ENCODE results near the gene FKBP14.

DNA sequence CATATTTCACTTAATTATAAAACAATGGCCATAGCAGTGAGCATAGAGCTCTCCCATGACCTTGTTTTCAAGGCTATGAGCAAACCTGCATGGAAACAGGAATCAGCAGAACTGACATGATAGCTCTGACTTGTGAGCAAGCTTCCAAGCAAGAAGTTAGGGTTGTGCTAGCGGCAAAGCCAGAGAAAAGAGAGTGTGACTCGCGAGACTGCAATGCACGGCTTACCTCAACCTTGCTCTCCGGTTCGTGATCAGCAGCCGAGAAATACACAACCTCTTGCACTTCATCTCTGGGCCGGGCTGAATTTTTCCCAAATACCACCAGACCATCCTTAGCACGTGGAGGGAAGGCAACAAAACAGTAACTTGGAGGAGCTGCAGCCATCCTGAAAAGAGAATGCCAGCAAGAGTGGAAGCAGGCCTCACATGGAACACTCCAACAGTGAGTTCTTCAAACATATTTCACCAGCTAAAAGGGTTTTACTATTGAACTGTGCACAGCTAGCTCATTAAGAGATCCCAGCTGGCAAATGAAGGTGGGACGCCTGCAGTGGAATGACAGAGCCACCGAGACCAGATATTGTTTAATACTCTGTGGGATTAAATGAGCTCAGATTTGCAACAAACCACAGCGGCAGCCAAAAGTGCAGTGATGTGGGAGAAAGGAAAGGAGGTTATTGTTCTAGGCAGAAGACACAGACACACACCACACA is 57.7 kb downstream of the FKBP14 start:
- TF ChIP-seq, protein P1, sequence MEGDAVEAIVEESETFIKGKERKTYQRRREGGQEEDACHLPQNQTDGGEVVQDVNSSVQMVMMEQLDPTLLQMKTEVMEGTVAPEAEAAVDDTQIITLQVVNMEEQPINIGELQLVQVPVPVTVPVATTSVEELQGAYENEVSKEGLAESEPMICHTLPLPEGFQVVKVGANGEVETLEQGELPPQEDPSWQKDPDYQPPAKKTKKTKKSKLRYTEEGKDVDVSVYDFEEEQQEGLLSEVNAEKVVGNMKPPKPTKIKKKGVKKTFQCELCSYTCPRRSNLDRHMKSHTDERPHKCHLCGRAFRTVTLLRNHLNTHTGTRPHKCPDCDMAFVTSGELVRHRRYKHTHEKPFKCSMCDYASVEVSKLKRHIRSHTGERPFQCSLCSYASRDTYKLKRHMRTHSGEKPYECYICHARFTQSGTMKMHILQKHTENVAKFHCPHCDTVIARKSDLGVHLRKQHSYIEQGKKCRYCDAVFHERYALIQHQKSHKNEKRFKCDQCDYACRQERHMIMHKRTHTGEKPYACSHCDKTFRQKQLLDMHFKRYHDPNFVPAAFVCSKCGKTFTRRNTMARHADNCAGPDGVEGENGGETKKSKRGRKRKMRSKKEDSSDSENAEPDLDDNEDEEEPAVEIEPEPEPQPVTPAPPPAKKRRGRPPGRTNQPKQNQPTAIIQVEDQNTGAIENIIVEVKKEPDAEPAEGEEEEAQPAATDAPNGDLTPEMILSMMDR (IDR thresholded peaks at IDR 0.05), result no peak
- TF ChIP-seq POLR2A (IDR thresholded peaks at IDR 0.05), result no peak
